Trophoblast cell (in vitro differentiated cells and primary cell): ENCODE data around the gene CCL28.

Experiments used
- DNase-seq, 2 donors: peaks; one replicate each; pipeline ENCODE4 v3.0.0-alpha.2; 2016
- H2AFZ ChIP-seq: 2 replicates; pipeline ENCODE4 v1.6.1; 2013; ENCODE audit warnings: low read length, moderate library complexity, mild to moderate bottlenecking; ENCODE audit not compliant: insufficient read depth, poor library complexity
- H2AK5ac ChIP-seq: 2 replicates; pipeline ENCODE4 v1.6.1; 2013; ENCODE audit warnings: mild to moderate bottlenecking, low read length
- H2BK120ac ChIP-seq: 2 replicates; pipeline ENCODE4 v1.6.1; 2013; ENCODE audit warnings: low read length, mild to moderate bottlenecking, moderate library complexity; ENCODE audit not compliant: insufficient read depth, poor library complexity
- H2BK12ac ChIP-seq: 2 replicates; pipeline ENCODE4 v1.6.1; 2013; ENCODE audit warnings: mild to moderate bottlenecking, low read length, moderate library complexity
- H2BK5ac ChIP-seq: 2 replicates; pipeline ENCODE4 v1.6.1; 2013; ENCODE audit warnings: low read length, low read depth, moderate library complexity, mild to moderate bottlenecking; ENCODE audit not compliant: poor library complexity
- H3K14ac ChIP-seq: 2 replicates; pipeline ENCODE4 v1.6.1; 2013; ENCODE audit warnings: mild to moderate bottlenecking, low read length
- H3K18ac ChIP-seq: 2 replicates; pipeline ENCODE4 v1.6.1; 2013; ENCODE audit warnings: mild to moderate bottlenecking, low read length
- H3K23ac ChIP-seq: 2 replicates; pipeline ENCODE4 v1.6.1; 2013; ENCODE audit warnings: low read length
- H3K27ac ChIP-seq: 2 replicates; pipeline ENCODE4 v1.5.1; 2013; ENCODE audit warnings: low read depth, mild to moderate bottlenecking, inconsistent platforms, low read length, moderate library complexity
- H3K27me3 ChIP-seq: 2 replicates; pipeline ENCODE4 v1.6.1; 2013; ENCODE audit warnings: inconsistent platforms, mild to moderate bottlenecking, low read length, moderate library complexity; ENCODE audit not compliant: insufficient read depth
- H3K36me3 ChIP-seq, 2 experiments: 1 replicate in 1 of 2; 2 replicates in 1 of 2; pipeline ENCODE4 v1.6.1; 2013; ENCODE audit warnings: low read length in 2 of 2, mild to moderate bottlenecking in 2 of 2, moderate library complexity in 1 of 2; ENCODE audit not compliant: insufficient read depth in 2 of 2, control insufficient read depth in 1 of 2
- H3K4ac ChIP-seq: 2 replicates; pipeline ENCODE4 v1.6.1; 2013; ENCODE audit warnings: low read depth, mild to moderate bottlenecking, low read length, moderate library complexity
- H3K4me1 ChIP-seq, 2 experiments: 1 replicate in 1 of 2; 2 replicates in 1 of 2; pipeline ENCODE4 v1.6.1; 2013; ENCODE audit warnings: low read length in 2 of 2, mild to moderate bottlenecking in 2 of 2, moderate library complexity in 1 of 2; ENCODE audit not compliant: insufficient read depth in 2 of 2, control insufficient read depth in 1 of 2
- H3K4me2 ChIP-seq: 2 replicates; pipeline ENCODE4 v1.6.1; 2013; ENCODE audit warnings: inconsistent platforms, mild to moderate bottlenecking, low read length, moderate library complexity
- H3K4me3 ChIP-seq: 2 replicates; pipeline ENCODE4 v1.5.1; 2013; ENCODE audit warnings: mild to moderate bottlenecking, low read depth, low read length, inconsistent platforms
- H3K79me1 ChIP-seq: one replicate; pipeline ENCODE4 v1.6.1; 2013; ENCODE audit warnings: low read length
- H3K79me2 ChIP-seq: 2 replicates; pipeline ENCODE4 v1.6.1; 2013; ENCODE audit warnings: low read length, mild to moderate bottlenecking; ENCODE audit not compliant: control insufficient read depth, insufficient read depth, poor library complexity
- H3K9ac ChIP-seq: 2 replicates; pipeline ENCODE4 v1.6.1; 2013; ENCODE audit warnings: mild to moderate bottlenecking, low read length
- H3K9me3 ChIP-seq: 2 replicates; pipeline ENCODE4 v1.6.1; 2013; ENCODE audit warnings: low read depth, mild to moderate bottlenecking, control low read depth, inconsistent platforms, low read length; ENCODE audit not compliant: insufficient read depth
- H4K12ac ChIP-seq: 2 replicates; pipeline ENCODE4 v1.6.1; 2013; ENCODE audit warnings: low read depth, mild to moderate bottlenecking, low read length, moderate library complexity
- H4K8ac ChIP-seq: 2 replicates; pipeline ENCODE4 v1.6.1; 2013; ENCODE audit warnings: low read depth, mild to moderate bottlenecking, low read length, moderate library complexity
- H4K91ac ChIP-seq: one replicate; pipeline ENCODE4 v1.6.1; 2013; ENCODE audit warnings: low read depth, mild to moderate bottlenecking, low read length, moderate library complexity
- WGBS: extraction: QIAGEN DNeasy Blood & Tissue Kit; methylation state at CpG from one replicate; pipeline ENCODE4 v1.1.7; 2013; ENCODE audit warnings: missing lambda C conversion rate; ENCODE audit not compliant: insufficient read length, insufficient coverage; ENCODE audit errors: extremely low coverage; 5-methylcytosine and 5-hydroxymethylcytosine counted together

Gene CCL28

GRCh38 chr5:43358726-43359125 is 53.5 kb downstream of the CCL28 start:
- Histone ChIP-seq H3K9ac (no peak overlapping the region), H3K9me3 (peaks cover 1% of the 10 kb centered on the region), H4K8ac (no peak overlapping the region), H3K79me2 (no peaks in the 10 kb centered on the region), H3K27ac (no peak overlapping the region), H2AFZ (no peak overlapping the region), H3K4me3 (no peak overlapping the region), H3K27me3 (no peaks in the 10 kb centered on the region), H3K79me1 (no peaks in the 10 kb centered on the region), H2BK12ac (no peak overlapping the region), H3K36me3 (no peaks in the 10 kb centered on the region), H3K4ac (no peak overlapping the region), H3K23ac (no peak overlapping the region), H3K14ac (no peak overlapping the region), H2AK5ac (no peak overlapping the region), H4K91ac (no peak overlapping the region), H3K4me1 (no peaks in the 10 kb centered on the region), H2BK5ac (no peak overlapping the region), H2BK120ac (no peak overlapping the region), H4K12ac (no peak overlapping the region), H3K4me2 (no peak overlapping the region), H3K18ac (no peak overlapping the region)
- no peak for DNase-seq

GRCh38 chr5:43358301-43358700 is 53.9 kb downstream of the CCL28 start:
- H3K4me2 ChIP-seq, result no peak overlapping the region
- H3K4me1 ChIP-seq, result no peaks in the 10 kb centered on the region
- no peak overlapping the region for H3K9ac ChIP-seq
- no peaks in the 10 kb centered on the region for H3K79me2 ChIP-seq
- H3K9me3 ChIP-seq, result peaks cover 1% of the 10 kb centered on the region
- H2AK5ac ChIP-seq, result no peak overlapping the region
- no peak overlapping the region for H4K8ac ChIP-seq
- no peaks in the 10 kb centered on the region for H3K79me1 ChIP-seq
- H2BK12ac ChIP-seq, result no peak overlapping the region
- no peak overlapping the region for H2BK120ac ChIP-seq
- no peak overlapping the region for H3K23ac ChIP-seq
- no peaks in the 10 kb centered on the region for H3K27me3 ChIP-seq
- no peak overlapping the region for H4K12ac ChIP-seq
- H3K4me3 ChIP-seq, result no peak overlapping the region
- no peak overlapping the region for H3K4ac ChIP-seq
- no peak overlapping the region for H2AFZ ChIP-seq
- H2BK5ac ChIP-seq, result no peak overlapping the region
- H3K14ac ChIP-seq, result no peak overlapping the region
- no peak for DNase-seq
- H3K18ac ChIP-seq, result no peak overlapping the region
- WGBS, result no CpG with 5 or more reads among the region's 3 CpGs
- H4K91ac ChIP-seq, result no peak overlapping the region
- no peak overlapping the region for H3K27ac ChIP-seq
- H3K36me3 ChIP-seq, result no peaks in the 10 kb centered on the region

- H3K9me3 ChIP-seq, result peaks cover 1% of the 10 kb centered on the region
- H3K9ac ChIP-seq, result no peak overlapping the region
- H3K4ac ChIP-seq, result no peak overlapping the region
- no peak overlapping the region for H2BK12ac ChIP-seq
- no peak overlapping the region for H3K14ac ChIP-seq
- H4K8ac ChIP-seq, result no peak overlapping the region
- H3K27me3 ChIP-seq, result no peaks in the 10 kb centered on the region
- no peak overlapping the region for H3K23ac ChIP-seq
- no CpG with 5 or more reads among the region's 3 CpGs for WGBS
- no peak overlapping the region for H4K91ac ChIP-seq
- DNase-seq, result no peak
- H2AK5ac ChIP-seq, result no peak overlapping the region
- H3K4me1 ChIP-seq, result no peaks in the 10 kb centered on the region
- no peak overlapping the region for H3K4me2 ChIP-seq
- H3K79me1 ChIP-seq, result no peaks in the 10 kb centered on the region
- H3K79me2 ChIP-seq, result no peaks in the 10 kb centered on the region
- no peak overlapping the region for H3K27ac ChIP-seq
- no peak overlapping the region for H2AFZ ChIP-seq
- H2BK120ac ChIP-seq, result no peak overlapping the region
- no peak overlapping the region for H4K12ac ChIP-seq
- no peak overlapping the region for H2BK5ac ChIP-seq
- H3K18ac ChIP-seq, result no peak overlapping the region
- no peaks in the 10 kb centered on the region for H3K36me3 ChIP-seq
- no peak overlapping the region for H3K4me3 ChIP-seq
These were observed 54.3 kb downstream of the CCL28 start for GRCh38 chr5:43357878-43358281.

- Histone ChIP-seq H2BK12ac (no peak overlapping the region), H3K14ac (no peak overlapping the region), H3K18ac (no peak overlapping the region), H2AK5ac (no peak overlapping the region), H3K23ac (no peak overlapping the region), H3K27me3 (no peaks in the 10 kb centered on the region), H3K4me2 (no peak overlapping the region), H3K4me1 (no peaks in the 10 kb centered on the region), H3K36me3 (no peaks in the 10 kb centered on the region), H2BK120ac (no peak overlapping the region), H3K79me1 (no peaks in the 10 kb centered on the region), H3K79me2 (no peaks in the 10 kb centered on the region), H3K27ac (no peak overlapping the region), H3K9me3 (peaks cover 1% of the 10 kb centered on the region), H3K4ac (no peak overlapping the region), H4K91ac (no peak overlapping the region), H2BK5ac (no peak overlapping the region), H4K8ac (no peak overlapping the region), H3K9ac (no peak overlapping the region), H4K12ac (no peak overlapping the region), H3K4me3 (no peak overlapping the region), H2AFZ (no peak overlapping the region)
- no CpG with 5 or more reads among the region's 2 CpGs for WGBS
- no peak for DNase-seq
These were observed 55.1 kb downstream of the CCL28 start for GRCh38 chr5:43357067-43357466.
